Transverse colon (tissue), 4 donors: ENCODE results near the gene KCNF1.

ENCODE experiments used
- POLR2AphosphoS5 ChIP-seq, 3 donors: sonication (generic); formaldehyde crosslinking; IDR thresholded peaks; one replicate each; pipeline ENCODE4 v1.6.1; 2016; ENCODE audit warnings: antibody characterized with exemption in 3 of 3
- TF ChIP-seq, protein P1 (sequence below), 5 experiments: fragments of 200-600 bp in 3 of 5; fragments of 450-650 bp in 2 of 5; sonication (generic) in 3 of 5; IDR thresholded peaks; 1 replicate in 2 of 5; 2 replicates in 3 of 5; pipeline ENCODE4 v1.5.1; 2016 to 2017; ENCODE audit warnings: antibody characterized with exemption in 5 of 5, inconsistent platforms in 3 of 5, mild to moderate bottlenecking in 2 of 5, moderate library complexity in 1 of 5

DNA sequence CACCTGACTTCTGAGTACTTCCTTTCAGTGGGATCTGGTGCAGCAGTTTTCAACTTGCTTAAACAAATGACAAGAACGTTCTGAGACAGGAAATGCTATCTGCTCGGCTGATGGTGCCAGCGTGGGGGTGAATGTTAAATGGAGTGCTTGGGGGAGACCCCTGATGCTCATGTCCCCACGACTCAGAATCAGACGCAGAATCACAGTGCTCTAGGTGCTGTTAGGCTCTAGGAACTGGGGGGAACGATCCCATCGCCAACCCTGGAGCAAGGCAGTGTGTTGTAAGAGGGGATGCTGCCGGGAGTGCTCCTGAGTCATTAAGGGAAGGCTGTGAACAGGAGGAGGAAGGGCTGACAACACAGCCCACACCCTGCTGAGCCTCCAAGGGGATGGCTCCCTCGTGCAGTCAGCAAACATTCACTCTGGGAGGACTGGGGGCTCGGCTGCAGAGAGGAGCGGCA lies 34.1 kb upstream of the KCNF1 start:
- no peak for TF ChIP-seq POLR2AphosphoS5 (IDR thresholded peaks at IDR 0.05)
- TF ChIP-seq, protein P1, sequence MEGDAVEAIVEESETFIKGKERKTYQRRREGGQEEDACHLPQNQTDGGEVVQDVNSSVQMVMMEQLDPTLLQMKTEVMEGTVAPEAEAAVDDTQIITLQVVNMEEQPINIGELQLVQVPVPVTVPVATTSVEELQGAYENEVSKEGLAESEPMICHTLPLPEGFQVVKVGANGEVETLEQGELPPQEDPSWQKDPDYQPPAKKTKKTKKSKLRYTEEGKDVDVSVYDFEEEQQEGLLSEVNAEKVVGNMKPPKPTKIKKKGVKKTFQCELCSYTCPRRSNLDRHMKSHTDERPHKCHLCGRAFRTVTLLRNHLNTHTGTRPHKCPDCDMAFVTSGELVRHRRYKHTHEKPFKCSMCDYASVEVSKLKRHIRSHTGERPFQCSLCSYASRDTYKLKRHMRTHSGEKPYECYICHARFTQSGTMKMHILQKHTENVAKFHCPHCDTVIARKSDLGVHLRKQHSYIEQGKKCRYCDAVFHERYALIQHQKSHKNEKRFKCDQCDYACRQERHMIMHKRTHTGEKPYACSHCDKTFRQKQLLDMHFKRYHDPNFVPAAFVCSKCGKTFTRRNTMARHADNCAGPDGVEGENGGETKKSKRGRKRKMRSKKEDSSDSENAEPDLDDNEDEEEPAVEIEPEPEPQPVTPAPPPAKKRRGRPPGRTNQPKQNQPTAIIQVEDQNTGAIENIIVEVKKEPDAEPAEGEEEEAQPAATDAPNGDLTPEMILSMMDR (IDR thresholded peaks at IDR 0.05), result no peak
